HG03064 (cell line): Measurements from ENCODE around the gene WDHD1.
A peak's percentile ranks its signal among the peaks of the same experiment; 100 is the strongest.
"Not testable (repeated sequence)": the region's sequence is repeated elsewhere in the genome, so short reads cannot be mapped to it uniquely, and the experiment has no call there.

ENCODE experiments used
- ATAC-seq: cut with Tn5 transposase; IDR thresholded peaks from one replicate; pipeline ENCODE4 v1.9.1; 2021; ENCODE audit warnings: low read depth; ENCODE audit not compliant: unreplicated experiment

Gene WDHD1

GRCh38 chr14:54918427-54918826, 108.5 kb downstream of the WDHD1 start:
- no peak for ATAC-seq

- no peak for ATAC-seq
Observed at GRCh38 chr14:54916101-54916500, 110.8 kb downstream of the WDHD1 start.

GRCh38 chr14:54909817-54910558, 116.9 kb downstream of the WDHD1 start:
- no peak for ATAC-seq

GRCh38 chr14:54908973-54909372, 117.9 kb downstream of the WDHD1 start:
- not testable (repeated sequence) for ATAC-seq

DNA sequence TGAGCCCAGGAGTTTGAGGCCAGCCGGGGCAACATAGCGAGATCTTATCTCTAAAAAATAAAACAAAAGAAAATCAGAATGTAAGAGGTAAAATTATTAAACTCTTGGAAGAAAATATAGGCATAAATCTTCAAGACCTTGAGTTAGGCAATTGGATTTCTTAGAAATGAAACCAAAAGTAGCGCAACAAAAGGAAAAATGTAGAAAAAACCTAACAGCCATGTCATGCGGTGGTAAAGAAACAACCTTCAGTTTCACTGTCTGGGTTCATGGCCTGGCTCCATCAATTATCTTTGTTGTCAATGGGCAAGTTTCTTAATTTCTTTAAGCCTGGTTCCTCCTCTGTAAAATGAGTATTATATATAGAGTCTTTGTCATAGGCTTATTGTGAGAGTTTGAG, 118.7 kb downstream of the WDHD1 start:
- ATAC-seq = no peak

- ATAC-seq = no peak
Observed at GRCh38 chr14:54906075-54906474, 120.8 kb downstream of the WDHD1 start.

DNA sequence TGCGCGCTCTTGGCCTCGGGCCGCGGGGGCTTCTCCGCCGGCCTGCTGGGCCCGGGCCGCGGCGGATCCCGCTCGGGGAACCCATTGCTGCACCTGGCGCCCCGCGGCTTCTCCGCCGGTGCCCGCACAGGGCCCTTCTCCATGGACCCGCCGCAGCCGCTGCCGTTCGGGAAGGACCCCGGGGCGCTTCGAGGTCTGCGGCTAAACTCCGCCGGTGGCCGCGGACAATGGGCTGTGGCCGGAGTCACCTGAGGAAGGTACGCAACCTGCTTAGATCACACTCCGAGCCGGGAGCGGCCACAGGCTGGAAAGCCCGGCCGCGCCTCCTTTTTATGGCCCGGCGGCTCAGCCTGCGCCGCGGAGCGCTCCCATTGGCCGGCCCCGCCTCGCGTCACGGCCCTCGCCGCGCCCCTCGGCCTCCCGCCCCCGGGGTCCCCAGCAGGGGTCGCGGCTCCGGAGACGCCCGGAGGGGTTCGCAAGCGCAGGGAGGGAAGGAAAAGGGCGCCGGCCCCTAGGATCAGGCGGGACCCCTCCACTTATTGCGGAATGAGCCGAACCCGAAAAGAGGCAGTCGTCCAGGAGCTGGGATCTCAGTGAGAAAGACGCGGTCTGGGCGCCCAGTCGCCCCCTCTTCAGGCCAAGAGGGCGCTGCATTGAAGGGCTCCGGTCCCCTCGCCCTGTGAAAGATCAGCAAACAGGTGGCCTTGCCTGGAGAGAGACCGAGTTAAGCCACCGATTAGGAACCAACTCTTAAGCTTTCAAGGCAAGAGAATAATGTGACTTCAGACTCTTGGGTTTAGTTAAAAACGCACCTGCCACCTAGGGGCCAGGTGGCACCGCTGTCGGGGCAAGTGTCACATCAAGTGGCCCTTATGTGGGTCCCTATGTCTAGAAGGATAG, 124.1 kb downstream of the WDHD1 start, which contains the start of gene GCH1:
TSS of gene GCH1 (minus strand) at position 306 of the 900 bp plus-strand sequence. CDS start at position 143, 163 bp downstream.
- ATAC-seq = peak; percentile 76

DNA sequence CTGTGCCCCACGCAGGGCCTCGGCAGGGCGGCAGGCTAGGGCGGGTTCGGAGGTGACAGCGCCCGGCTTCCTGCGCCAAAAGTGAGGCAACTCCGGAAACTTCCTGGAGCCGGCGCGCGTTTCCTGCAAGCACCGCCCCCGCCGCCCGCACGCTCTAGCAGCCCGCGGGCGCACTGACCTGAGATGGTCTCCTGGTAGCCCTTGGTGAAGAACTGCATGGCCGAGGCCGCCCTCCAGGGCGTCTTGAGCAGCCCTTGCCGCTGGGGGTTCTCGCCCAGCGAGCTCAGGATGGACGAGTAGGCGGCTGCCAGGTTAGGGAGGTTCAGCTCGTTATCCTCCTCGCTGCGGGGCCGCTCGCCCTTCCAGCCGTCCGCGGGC, 124.8 kb downstream of the WDHD1 start:
- ATAC-seq = peak; percentile 46

DNA sequence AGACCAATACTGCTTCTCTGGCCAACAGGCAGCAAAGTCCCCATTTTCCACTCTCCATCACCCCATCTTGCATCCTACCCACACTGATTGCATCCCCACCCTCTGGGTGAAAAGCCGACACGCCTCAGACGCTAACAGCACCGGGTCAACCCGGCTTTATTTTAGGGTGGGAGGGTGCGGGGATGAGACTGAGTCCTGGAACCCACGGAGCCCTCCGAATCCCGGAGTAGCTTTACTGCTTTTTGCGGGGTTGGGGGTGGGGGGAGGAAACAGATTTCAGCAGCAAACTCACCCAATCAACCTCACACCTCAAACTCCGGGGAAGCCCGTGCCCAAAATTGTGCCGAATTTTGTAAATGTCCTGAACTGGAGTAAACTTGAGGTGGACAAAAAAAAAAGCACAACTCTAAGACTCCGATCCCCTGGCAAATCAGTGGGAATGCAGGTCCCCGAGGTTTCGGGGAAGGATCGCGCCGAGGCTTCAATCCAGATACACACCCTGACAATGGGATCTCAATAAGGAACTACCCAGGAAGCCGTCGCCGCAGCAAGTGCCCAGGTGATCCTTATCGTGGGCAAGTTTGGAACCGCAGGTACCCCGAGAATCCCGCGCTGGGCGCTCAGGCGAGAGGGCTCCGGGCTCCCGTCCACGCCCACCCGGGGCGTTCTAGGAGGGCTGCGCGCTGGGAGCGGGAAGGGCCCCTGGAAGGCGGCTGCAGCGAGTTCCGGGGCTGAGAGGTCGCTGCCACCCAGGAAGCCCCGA, 125.3 kb downstream of the WDHD1 start:
- ATAC-seq = peak; percentile 9

GRCh38 chr14:54899573-54899972, 127.3 kb downstream of the WDHD1 start:
- no peak for ATAC-seq

DNA sequence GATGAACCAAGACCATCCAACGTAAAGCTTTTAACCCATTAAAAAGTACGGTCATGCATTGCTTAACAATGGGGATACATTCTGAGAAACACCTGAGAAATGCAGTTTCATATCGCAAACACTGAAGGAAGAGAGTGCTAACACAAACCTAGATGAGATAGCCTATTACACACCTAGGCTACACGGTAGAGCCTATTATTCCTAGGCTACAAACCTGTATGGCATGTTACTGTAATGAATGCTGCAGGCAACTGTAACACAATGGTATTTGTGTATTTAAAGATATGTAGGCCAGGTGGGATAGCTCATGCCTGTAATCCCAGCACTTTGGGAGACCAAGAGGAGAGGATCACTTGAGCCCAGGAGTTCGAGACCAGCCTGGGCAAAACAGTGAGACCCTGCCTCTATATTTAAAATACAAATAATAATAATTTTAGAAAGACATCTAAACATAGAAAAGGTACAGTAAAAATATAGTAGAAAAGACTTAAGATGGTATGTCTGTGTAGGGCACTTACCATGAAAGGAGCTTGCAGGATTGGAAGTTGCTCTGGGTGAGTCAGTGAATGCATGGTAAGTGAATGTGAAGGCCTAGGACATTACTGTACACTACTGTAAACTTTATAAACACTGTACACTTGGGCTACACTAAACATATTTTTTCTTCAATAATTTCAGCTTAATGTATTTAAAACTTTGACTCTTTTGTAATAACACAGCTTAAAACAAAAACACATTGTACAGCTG, 128.9 kb downstream of the WDHD1 start:
- not testable (repeated sequence) for ATAC-seq

DNA sequence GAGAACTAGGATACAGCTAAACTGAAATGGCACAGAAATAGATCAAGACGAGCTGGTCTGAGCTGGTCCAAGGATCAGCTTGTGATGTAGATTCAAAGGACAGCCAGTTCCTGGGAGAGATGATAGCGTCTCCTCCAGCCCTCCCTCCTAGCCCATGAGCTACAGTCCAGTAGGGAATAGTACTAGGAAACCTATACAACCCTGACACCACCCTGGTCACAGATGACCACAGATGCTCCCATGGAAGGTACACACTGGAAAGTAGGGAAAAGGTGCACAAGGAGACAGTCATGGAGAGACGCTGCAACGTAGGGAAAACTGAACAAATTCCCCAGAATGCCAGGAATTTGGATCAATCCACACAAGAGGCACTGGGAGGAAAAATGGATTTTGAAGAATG, 131.2 kb downstream of the WDHD1 start:
- no peak for ATAC-seq

GRCh38 chr14:54894995-54895394, 131.9 kb downstream of the WDHD1 start:
- no peak for ATAC-seq

- ATAC-seq = no peak
Observed at GRCh38 chr14:54893151-54893760, 133.6 kb downstream of the WDHD1 start.

GRCh38 chr14:54891471-54892245, 135.2 kb downstream of the WDHD1 start:
- ATAC-seq = no peak

GRCh38 chr14:54890788-54891187, 136.1 kb downstream of the WDHD1 start:
- peak; percentile 70 for ATAC-seq

GRCh38 chr14:54889919-54890318, 137.0 kb downstream of the WDHD1 start:
- no peak for ATAC-seq
